GM23338 (cell line): ENCODE data around the gene NPR2. TPM values are rescaled to one million over a fixed set of nuclear protein-coding genes. Genes with fewer than 3 reads are reported as not detected.

Experiments used
- ATAC-seq: fragments of 200-7000 bp; cut with Tn5 transposase; 3 replicates; pipeline ENCODE4 v1.9.1; 2020
- DNase-seq: peaks from one replicate; pipeline ENCODE4 v3.0.0-alpha.2; 2015; ENCODE audit warnings: low spot score
- H2AFZ ChIP-seq: fragments of 200-600 bp; sonication (generic); 2 replicates; pipeline ENCODE4 v1.8.0; 2016; ENCODE audit warnings: antibody characterized with exemption, mild to moderate bottlenecking, moderate library complexity
- H3F3A ChIP-seq: fragments of 200-600 bp; sonication (generic); replicated peaks from 2 replicates; pipeline ENCODE4 v1.8.0; 2017; ENCODE audit warnings: antibody characterized with exemption, mixed run types, low read depth
- H3K27ac ChIP-seq: fragments of 200-600 bp; sonication (generic); 2 replicates; pipeline ENCODE4 v1.6.1; 2016; ENCODE audit warnings: low read depth
- H3K27me3 ChIP-seq: fragments of 200-600 bp; sonication (generic); 2 replicates; pipeline ENCODE4 v1.8.0; 2016; ENCODE audit warnings: mild to moderate bottlenecking, mixed run types, moderate library complexity; ENCODE audit not compliant: insufficient read depth
- H3K36me3 ChIP-seq: fragments of 200-600 bp; sonication (generic); 2 replicates; pipeline ENCODE4 v1.8.0; 2016; ENCODE audit warnings: mild to moderate bottlenecking; ENCODE audit not compliant: insufficient read depth
- H3K4me1 ChIP-seq: fragments of 200-600 bp; sonication (generic); 2 replicates; pipeline ENCODE4 v1.8.0; 2016; ENCODE audit warnings: mild to moderate bottlenecking, moderate library complexity; ENCODE audit not compliant: insufficient read depth
- H3K4me2 ChIP-seq: fragments of 200-600 bp; sonication (generic); 2 replicates; pipeline ENCODE4 v1.7.1; 2017; ENCODE audit warnings: mixed run types
- H3K4me3 ChIP-seq: fragments of 200-600 bp; sonication (generic); 2 replicates; pipeline ENCODE4 v1.6.1; 2016; ENCODE audit warnings: mixed run types
- H3K79me2 ChIP-seq: fragments of 200-600 bp; sonication (generic); replicated peaks from 2 replicates; pipeline ENCODE4 v1.8.0; 2017; ENCODE audit warnings: mild to moderate bottlenecking; ENCODE audit not compliant: insufficient read depth
- H3K9me2 ChIP-seq: fragments of 200-600 bp; sonication (generic); 2 replicates; pipeline ENCODE4 v1.8.0; 2017; ENCODE audit not compliant: insufficient read depth
- H4K20me1 ChIP-seq: fragments of 200-600 bp; sonication (generic); replicated peaks from 2 replicates; pipeline ENCODE4 v1.8.0; 2017; ENCODE audit warnings: mild to moderate bottlenecking; ENCODE audit not compliant: insufficient read depth
- H3K27ac Mint-ChIP-seq: 2 replicates; pipeline ENCODE4 v1.8.0; 2020; ENCODE audit warnings: inconsistent platforms, mild to moderate bottlenecking, moderate library complexity, mixed read lengths
- H3K27me3 Mint-ChIP-seq: 3 replicates; pipeline ENCODE4 v1.8.0; 2022; ENCODE audit warnings: low read depth, mild to moderate bottlenecking, moderate library complexity, mixed read lengths, inconsistent platforms; ENCODE audit not compliant: insufficient read depth, poor library complexity
- H3K36me3 Mint-ChIP-seq: 3 replicates; pipeline ENCODE4 v1.8.0; 2021; ENCODE audit warnings: low read depth, mild to moderate bottlenecking, inconsistent platforms, moderate library complexity, mixed read lengths
- H3K4me1 Mint-ChIP-seq: 3 replicates; pipeline ENCODE4 v1.8.0; 2020; ENCODE audit warnings: mild to moderate bottlenecking, inconsistent platforms, mixed read lengths
- H3K4me3 Mint-ChIP-seq: 3 replicates; pipeline ENCODE4 v1.8.0; 2021; ENCODE audit warnings: moderate library complexity, mild to moderate bottlenecking, inconsistent platforms, mixed read lengths
- H3K9me3 Mint-ChIP-seq: 3 replicates; pipeline ENCODE4 v1.8.0; 2020; ENCODE audit warnings: moderate library complexity, mild to moderate bottlenecking, inconsistent platforms, mixed read lengths
- JUNB ChIP-seq: IDR thresholded peaks from one replicate; pipeline ENCODE4 v1.6.1; 2016; ENCODE audit warnings: antibody characterized with exemption; ENCODE audit not compliant: unreplicated experiment
- NANOG ChIP-seq: IDR thresholded peaks from 2 replicates; pipeline ENCODE4 v1.6.1; 2016; ENCODE audit warnings: antibody characterized with exemption, borderline replicate concordance
- ZNF114 ChIP-seq: fragments of 250-450 bp; sonication (Bioruptor Pico); IDR thresholded peaks from 2 replicates; pipeline ENCODE4 v1.5.0; 2020; ENCODE audit warnings: mild to moderate bottlenecking, moderate library complexity
- ZNF331 ChIP-seq: fragments of 250-450 bp; sonication (Bioruptor Pico); IDR thresholded peaks from 2 replicates; pipeline ENCODE4 v1.5.0; 2020; ENCODE audit warnings: low read depth, mild to moderate bottlenecking, moderate library complexity
- polyA plus RNA-seq: library from polyadenylated mRNA; unstranded; fragments of >200 nt; fragmentation: Nextera tagmentation; extraction: Ambion mirVana; gene quantifications from 2 replicates; pipeline ENCODE4 v1.2.1, GENCODE V29; 2016
- total RNA-seq: library from RNA; depleted of rRNA; stranded (reverse); fragments of >200 nt; shearing (Covaris generic); gene quantifications from 2 replicates; pipeline ENCODE4 v1.2.3, GENCODE V29; 2014
- TF ChIP-seq, protein P1 (sequence below): fragments of 250-450 bp; sonication (Bioruptor Pico); IDR thresholded peaks from 2 replicates; pipeline ENCODE4 v1.5.0; 2020; ENCODE audit warnings: mild to moderate bottlenecking, moderate library complexity
- TF ChIP-seq, protein P2 (sequence below): IDR thresholded peaks from one replicate; pipeline ENCODE4 v1.6.1; 2018; ENCODE audit warnings: antibody characterized with exemption; ENCODE audit not compliant: unreplicated experiment

The NPR2 gene
- total and polyA plus RNA-seq, 2 experiments from 2014 or later: 9.0 to 14.4 TPM

DNA sequence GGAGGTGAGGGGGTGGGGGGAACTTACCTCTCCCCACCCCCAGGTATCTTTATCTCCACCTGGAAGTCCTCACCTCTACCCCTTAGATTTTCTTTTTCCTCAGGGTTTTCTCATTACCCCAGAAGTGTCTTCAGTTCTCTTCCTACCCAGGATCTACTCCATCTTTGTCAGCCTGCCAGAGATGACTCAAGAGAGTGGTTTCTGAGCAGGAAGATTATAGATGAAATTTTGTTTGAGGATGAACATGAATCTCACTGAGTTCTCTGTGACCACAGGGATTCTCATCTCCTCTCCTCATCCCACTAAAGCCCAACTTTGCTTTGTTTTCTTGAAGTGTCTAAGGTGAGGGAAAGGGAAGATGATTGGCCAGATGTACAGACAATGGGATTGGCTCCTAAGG lies 28.7 kb downstream of the NPR2 start (continued):
- TF ChIP-seq, protein P1, sequence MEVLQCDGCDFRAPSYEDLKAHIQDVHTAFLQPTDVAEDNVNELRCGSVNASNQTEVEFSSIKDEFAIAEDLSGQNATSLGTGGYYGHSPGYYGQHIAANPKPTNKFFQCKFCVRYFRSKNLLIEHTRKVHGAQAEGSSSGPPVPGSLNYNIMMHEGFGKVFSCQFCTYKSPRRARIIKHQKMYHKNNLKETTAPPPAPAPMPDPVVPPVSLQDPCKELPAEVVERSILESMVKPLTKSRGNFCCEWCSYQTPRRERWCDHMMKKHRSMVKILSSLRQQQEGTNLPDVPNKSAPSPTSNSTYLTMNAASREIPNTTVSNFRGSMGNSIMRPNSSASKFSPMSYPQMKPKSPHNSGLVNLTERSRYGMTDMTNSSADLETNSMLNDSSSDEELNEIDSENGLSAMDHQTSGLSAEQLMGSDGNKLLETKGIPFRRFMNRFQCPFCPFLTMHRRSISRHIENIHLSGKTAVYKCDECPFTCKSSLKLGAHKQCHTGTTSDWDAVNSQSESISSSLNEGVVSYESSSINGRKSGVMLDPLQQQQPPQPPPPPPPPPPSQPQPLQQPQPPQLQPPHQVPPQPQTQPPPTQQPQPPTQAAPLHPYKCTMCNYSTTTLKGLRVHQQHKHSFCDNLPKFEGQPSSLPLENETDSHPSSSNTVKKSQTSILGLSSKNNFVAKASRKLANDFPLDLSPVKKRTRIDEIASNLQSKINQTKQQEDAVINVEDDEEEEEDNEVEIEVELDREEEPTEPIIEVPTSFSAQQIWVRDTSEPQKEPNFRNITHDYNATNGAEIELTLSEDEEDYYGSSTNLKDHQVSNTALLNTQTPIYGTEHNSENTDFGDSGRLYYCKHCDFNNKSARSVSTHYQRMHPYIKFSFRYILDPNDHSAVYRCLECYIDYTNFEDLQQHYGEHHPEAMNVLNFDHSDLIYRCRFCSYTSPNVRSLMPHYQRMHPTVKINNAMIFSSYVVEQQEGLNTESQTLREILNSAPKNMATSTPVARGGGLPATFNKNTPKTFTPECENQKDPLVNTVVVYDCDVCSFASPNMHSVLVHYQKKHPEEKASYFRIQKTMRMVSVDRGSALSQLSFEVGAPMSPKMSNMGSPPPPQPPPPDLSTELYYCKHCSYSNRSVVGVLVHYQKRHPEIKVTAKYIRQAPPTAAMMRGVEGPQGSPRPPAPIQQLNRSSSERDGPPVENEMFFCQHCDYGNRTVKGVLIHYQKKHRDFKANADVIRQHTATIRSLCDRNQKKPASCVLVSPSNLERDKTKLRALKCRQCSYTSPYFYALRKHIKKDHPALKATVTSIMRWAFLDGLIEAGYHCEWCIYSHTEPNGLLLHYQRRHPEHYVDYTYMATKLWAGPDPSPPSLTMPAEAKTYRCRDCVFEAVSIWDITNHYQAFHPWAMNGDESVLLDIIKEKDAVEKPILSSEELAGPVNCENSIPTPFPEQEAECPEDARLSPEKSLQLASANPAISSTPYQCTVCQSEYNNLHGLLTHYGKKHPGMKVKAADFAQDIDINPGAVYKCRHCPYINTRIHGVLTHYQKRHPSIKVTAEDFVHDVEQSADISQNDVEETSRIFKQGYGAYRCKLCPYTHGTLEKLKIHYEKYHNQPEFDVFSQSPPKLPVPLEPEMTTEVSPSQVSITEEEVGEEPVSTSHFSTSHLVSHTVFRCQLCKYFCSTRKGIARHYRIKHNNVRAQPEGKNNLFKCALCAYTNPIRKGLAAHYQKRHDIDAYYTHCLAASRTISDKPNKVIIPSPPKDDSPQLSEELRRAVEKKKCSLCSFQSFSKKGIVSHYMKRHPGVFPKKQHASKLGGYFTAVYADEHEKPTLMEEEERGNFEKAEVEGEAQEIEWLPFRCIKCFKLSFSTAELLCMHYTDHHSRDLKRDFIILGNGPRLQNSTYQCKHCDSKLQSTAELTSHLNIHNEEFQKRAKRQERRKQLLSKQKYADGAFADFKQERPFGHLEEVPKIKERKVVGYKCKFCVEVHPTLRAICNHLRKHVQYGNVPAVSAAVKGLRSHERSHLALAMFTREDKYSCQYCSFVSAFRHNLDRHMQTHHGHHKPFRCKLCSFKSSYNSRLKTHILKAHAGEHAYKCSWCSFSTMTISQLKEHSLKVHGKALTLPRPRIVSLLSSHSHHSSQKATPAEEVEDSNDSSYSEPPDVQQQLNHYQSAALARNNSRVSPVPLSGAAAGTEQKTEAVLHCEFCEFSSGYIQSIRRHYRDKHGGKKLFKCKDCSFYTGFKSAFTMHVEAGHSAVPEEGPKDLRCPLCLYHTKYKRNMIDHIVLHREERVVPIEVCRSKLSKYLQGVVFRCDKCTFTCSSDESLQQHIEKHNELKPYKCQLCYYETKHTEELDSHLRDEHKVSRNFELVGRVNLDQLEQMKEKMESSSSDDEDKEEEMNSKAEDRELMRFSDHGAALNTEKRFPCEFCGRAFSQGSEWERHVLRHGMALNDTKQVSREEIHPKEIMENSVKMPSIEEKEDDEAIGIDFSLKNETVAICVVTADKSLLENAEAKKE (CRISPR knock-in tag): no peak
- TF ChIP-seq JUNB: no peak

DNA sequence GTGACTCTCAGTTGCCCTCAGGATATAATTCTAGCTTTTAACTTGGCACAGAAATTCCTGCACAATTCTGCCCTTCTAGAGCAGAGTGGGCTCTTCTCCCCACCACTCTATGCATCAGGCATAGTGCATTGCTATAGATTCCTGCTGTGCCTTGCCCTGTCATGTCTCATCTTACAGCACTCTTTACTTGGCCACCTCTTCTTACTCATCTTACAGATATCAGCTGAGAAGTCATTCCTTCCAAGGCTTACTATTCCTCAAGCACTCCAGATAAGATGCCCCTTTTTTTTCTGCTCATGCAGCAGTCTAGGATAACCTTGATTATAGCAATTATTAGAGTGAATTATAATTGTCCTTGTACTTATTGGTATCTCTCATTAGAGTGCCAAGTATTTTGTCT lies 31.5 kb downstream of the NPR2 start:
- no peaks in the 10 kb centered on the region for H3K27me3 ChIP-seq
- no peaks in the 10 kb centered on the region for H3K79me2 ChIP-seq
- DNase-seq (no peak), ATAC-seq (no peak; the same call in 2 of the 3 replicates)
- Mint-ChIP-seq H3K27me3 (peaks cover 8% of the 10 kb centered on the region), H3K9me3 (no peaks in the 10 kb centered on the region; the same call in 2 of the 3 replicates), H3K4me3 (no peak overlapping the region; the same call in 2 of the 3 replicates), H3K36me3 (no peaks in the 10 kb centered on the region; the same call in 2 of the 3 replicates), H3K4me1 (peaks cover 19% of the 10 kb centered on the region), H3K27ac (0 out of 2 replicates have a peak overlapping the region, but pooled peaks have one; percentile 4)
- no peaks in the 10 kb centered on the region for H4K20me1 ChIP-seq
- no peaks in the 10 kb centered on the region for H3K36me3 ChIP-seq
- H3K4me3 ChIP-seq: no peak overlapping the region
- H3K4me2 ChIP-seq: no peak overlapping the region
- no peak overlapping the region for H3K27ac ChIP-seq
- H3K4me1 ChIP-seq: peaks cover 18% of the 10 kb centered on the region
- no peak overlapping the region for H2AFZ ChIP-seq
- H3F3A ChIP-seq: no peaks in the 10 kb centered on the region
- H3K9me2 ChIP-seq: no peaks in the 10 kb centered on the region
- TF ChIP-seq ZNF331 (no peak), NANOG (no peak), ZNF114 (no peak)
- TF ChIP-seq, protein P2, sequence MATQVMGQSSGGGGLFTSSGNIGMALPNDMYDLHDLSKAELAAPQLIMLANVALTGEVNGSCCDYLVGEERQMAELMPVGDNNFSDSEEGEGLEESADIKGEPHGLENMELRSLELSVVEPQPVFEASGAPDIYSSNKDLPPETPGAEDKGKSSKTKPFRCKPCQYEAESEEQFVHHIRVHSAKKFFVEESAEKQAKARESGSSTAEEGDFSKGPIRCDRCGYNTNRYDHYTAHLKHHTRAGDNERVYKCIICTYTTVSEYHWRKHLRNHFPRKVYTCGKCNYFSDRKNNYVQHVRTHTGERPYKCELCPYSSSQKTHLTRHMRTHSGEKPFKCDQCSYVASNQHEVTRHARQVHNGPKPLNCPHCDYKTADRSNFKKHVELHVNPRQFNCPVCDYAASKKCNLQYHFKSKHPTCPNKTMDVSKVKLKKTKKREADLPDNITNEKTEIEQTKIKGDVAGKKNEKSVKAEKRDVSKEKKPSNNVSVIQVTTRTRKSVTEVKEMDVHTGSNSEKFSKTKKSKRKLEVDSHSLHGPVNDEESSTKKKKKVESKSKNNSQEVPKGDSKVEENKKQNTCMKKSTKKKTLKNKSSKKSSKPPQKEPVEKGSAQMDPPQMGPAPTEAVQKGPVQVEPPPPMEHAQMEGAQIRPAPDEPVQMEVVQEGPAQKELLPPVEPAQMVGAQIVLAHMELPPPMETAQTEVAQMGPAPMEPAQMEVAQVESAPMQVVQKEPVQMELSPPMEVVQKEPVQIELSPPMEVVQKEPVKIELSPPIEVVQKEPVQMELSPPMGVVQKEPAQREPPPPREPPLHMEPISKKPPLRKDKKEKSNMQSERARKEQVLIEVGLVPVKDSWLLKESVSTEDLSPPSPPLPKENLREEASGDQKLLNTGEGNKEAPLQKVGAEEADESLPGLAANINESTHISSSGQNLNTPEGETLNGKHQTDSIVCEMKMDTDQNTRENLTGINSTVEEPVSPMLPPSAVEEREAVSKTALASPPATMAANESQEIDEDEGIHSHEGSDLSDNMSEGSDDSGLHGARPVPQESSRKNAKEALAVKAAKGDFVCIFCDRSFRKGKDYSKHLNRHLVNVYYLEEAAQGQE: no peak
- TF ChIP-seq, protein P1 (CRISPR knock-in tag): no peak
